Activated CD8-positive, alpha-beta T cell treated with anti-CD3 and anti-CD28 coated beads for 36 hours (primary cell): ENCODE measurements around the gene JAGN1. TPM values are rescaled to one million over a fixed set of nuclear protein-coding genes. Genes with fewer than 3 reads are reported as not detected.
"Not testable (repeated sequence)": the region's sequence is repeated elsewhere in the genome, so short reads cannot be mapped to it uniquely, and the experiment has no call there.

ENCODE experiments used
- ATAC-seq: fragments of 200-7000 bp; cut with Tn5 transposase; one replicate; pipeline ENCODE4 v1.10.0; 2021; ENCODE audit warnings: mild to moderate bottlenecking, moderate library complexity
- CTCF ChIA-PET: fragments of 350-600 bp; sonication (Branson Sonifier 250); formaldehyde crosslinking; loops from one replicate; lab custom pipeline; 2021; ENCODE audit warnings: antibody characterized with exemption; lab: Charles Lee
- POLR2A ChIA-PET: fragments of 350-600 bp; sonication (Branson Sonifier 250); formaldehyde crosslinking; loops from one replicate; lab custom pipeline; 2021; ENCODE audit warnings: antibody characterized with exemption; lab: Charles Lee
- DNase-seq: peaks from one replicate; pipeline ENCODE4 v3.0.0-alpha.2; 2020
- H3K27ac Mint-ChIP-seq: one replicate; pipeline ENCODE4 v1.8.0; 2021; ENCODE audit warnings: mild to moderate bottlenecking, mixed read lengths
- H3K27me3 Mint-ChIP-seq: one replicate; pipeline ENCODE4 v1.8.0; 2021; ENCODE audit warnings: mixed read lengths
- H3K36me3 Mint-ChIP-seq: one replicate; pipeline ENCODE4 v1.8.0; 2021; ENCODE audit warnings: low read depth, mixed read lengths
- H3K4me1 Mint-ChIP-seq: one replicate; pipeline ENCODE4 v1.8.0; 2021; ENCODE audit warnings: low read depth, mixed read lengths
- H3K4me3 Mint-ChIP-seq: one replicate; pipeline ENCODE4 v1.8.0; 2021; ENCODE audit warnings: mild to moderate bottlenecking, moderate library complexity, mixed read lengths
- H3K9me3 Mint-ChIP-seq: one replicate; pipeline ENCODE4 v1.8.0; 2021; ENCODE audit warnings: mixed read lengths
- intact Hi-C: fragments of 100-400 bp; cut with micrococcal nuclease; formaldehyde crosslinking; loops from one replicate; pipeline ENCODE4 v1.10.0; 2022
- total RNA-seq, 2 experiments: library from RNA; stranded (reverse); gene quantifications; one replicate each; pipeline ENCODE4 v1.2.3, GENCODE V29; 2021
- TF ChIP-seq, protein P1 (sequence below): fragments of 200-600 bp; IDR thresholded peaks from one replicate; pipeline ENCODE4 v1.8.0; 2022; ENCODE audit warnings: antibody characterized with exemption, mild to moderate bottlenecking

JAGN1 gene
- total RNA-seq, 2 experiments from 2014 or later: 29.7 to 30.3 TPM

GRCh38 chr3:9863058-9863772, 27.2 kb upstream of the JAGN1 start:
- ATAC-seq (peak; percentile 6), DNase-seq (no peak)
- Mint-ChIP-seq H3K9me3 (no peaks in the 10 kb centered on the region), H3K27me3 (peaks cover 7% of the 10 kb centered on the region), H3K4me3 (no peak overlapping the region), H3K36me3 (no peaks in the 10 kb centered on the region), H3K27ac (no peak overlapping the region), H3K4me1 (no peaks in the 10 kb centered on the region)
- TF ChIP-seq, protein P1, sequence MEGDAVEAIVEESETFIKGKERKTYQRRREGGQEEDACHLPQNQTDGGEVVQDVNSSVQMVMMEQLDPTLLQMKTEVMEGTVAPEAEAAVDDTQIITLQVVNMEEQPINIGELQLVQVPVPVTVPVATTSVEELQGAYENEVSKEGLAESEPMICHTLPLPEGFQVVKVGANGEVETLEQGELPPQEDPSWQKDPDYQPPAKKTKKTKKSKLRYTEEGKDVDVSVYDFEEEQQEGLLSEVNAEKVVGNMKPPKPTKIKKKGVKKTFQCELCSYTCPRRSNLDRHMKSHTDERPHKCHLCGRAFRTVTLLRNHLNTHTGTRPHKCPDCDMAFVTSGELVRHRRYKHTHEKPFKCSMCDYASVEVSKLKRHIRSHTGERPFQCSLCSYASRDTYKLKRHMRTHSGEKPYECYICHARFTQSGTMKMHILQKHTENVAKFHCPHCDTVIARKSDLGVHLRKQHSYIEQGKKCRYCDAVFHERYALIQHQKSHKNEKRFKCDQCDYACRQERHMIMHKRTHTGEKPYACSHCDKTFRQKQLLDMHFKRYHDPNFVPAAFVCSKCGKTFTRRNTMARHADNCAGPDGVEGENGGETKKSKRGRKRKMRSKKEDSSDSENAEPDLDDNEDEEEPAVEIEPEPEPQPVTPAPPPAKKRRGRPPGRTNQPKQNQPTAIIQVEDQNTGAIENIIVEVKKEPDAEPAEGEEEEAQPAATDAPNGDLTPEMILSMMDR: no peak
- ChIA-PET POLR2A (no interaction called here), CTCF (interaction anchor here (1.3 kb wide), 1 partner anchor 71 kb away, joined by 3 read pairs; the partner anchor contains the start of gene CRELD1)
- intact Hi-C loops: no loop called here

DNA sequence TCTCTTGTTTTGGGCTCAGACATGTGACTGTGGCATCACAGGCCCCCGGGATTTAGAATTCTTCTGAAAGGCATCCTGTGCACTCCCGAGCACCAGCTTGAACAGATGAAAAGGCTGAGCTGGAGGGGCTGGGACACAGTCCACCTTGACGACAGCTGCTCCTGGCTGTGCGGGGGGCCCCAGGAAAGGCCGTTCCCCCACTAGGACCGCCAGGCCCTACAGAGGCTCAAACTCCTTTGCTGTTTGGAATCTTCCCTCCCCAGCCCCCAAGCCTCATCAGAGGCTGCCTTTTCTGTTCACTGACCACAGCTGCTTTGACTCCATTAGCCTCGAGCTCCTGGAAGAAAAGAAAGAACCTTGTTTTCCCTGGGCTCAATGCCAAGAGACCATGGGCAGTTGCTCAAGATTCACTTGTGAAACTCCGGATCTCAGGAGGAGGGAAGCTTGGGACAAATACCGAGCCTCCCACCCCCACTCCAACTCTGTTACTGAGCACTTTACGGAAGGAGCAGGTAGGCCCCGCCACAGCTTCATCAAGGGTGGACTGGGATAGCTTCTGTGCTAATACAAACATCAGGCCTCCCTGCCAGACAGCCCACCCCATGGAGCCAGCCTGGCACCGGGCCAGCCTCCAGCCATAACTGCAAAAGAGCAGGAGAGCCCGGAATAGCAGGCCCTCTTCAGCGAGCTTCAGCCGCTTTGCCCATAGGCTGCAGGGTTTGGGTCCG, 26.0 kb upstream of the JAGN1 start:
- Mint-ChIP-seq H3K9me3 (no peaks in the 10 kb centered on the region), H3K36me3 (no peaks in the 10 kb centered on the region), H3K27me3 (peaks cover 7% of the 10 kb centered on the region), H3K4me3 (no peak overlapping the region), H3K27ac (no peak overlapping the region), H3K4me1 (no peaks in the 10 kb centered on the region)
- CTCF ChIA-PET: interaction anchor here (0.9 to 1.4 kb wide), 4 partner anchors 65 to 82 kb away, joined by 3 read pairs; partner anchors contain the start of gene CRELD1
- ATAC-seq (no peak), DNase-seq (no peak)
- POLR2A ChIA-PET: no interaction called here
- TF ChIP-seq, protein P1: no peak
- intact Hi-C loops: no loop called here

- H3K27me3 Mint-ChIP-seq, H3K4me1 Mint-ChIP-seq, POLR2A ChIA-PET, DNase-seq, H3K36me3 Mint-ChIP-seq, ATAC-seq, H3K9me3 Mint-ChIP-seq, H3K27ac Mint-ChIP-seq, H3K4me3 Mint-ChIP-seq, intact Hi-C loops: not testable (repeated sequence)
- CTCF ChIA-PET: interaction anchor here (1.1 to 1.4 kb wide), 2 partner anchors 56 to 64 kb away, joined by 3 read pairs; no protein-coding TSS in a partner anchor
These were observed 25.2 kb upstream of the JAGN1 start for GRCh38 chr3:9865125-9865637.

- Mint-ChIP-seq H3K27me3 (peaks cover 7% of the 10 kb centered on the region), H3K4me3 (no peak overlapping the region), H3K4me1 (no peaks in the 10 kb centered on the region), H3K27ac (no peak overlapping the region), H3K36me3 (no peaks in the 10 kb centered on the region), H3K9me3 (no peaks in the 10 kb centered on the region)
- ATAC-seq (no peak), DNase-seq (no peak)
- CTCF ChIA-PET: interaction anchor here (1.2 kb wide), 1 partner anchor 139 kb away, joined by 3 read pairs; no protein-coding TSS in a partner anchor
- intact Hi-C loops: no loop called here
- POLR2A ChIA-PET: interaction anchor here (0.8 kb wide), 2 partner anchors 13 to 67 kb away, joined by 3 read pairs; partner anchors contain the start of genes CIDEC and CRELD1
- TF ChIP-seq, protein P1: no peak
These were observed 23.8 kb upstream of the JAGN1 start for GRCh38 chr3:9866639-9867038.

- Mint-ChIP-seq H3K27ac (no peak overlapping the region), H3K4me1 (no peaks in the 10 kb centered on the region), H3K9me3 (no peaks in the 10 kb centered on the region), H3K4me3 (no peak overlapping the region), H3K27me3 (peaks cover 3% of the 10 kb centered on the region), H3K36me3 (no peaks in the 10 kb centered on the region)
- TF ChIP-seq, protein P1: no peak
- DNase-seq (no peak), ATAC-seq (no peak)
- ChIA-PET POLR2A (interaction anchor here (0.8 kb wide), 2 partner anchors 13 to 66 kb away, joined by 3 read pairs; partner anchors contain the start of genes CIDEC and CRELD1), CTCF (no interaction called here)
- intact Hi-C loops: no loop called here
These were observed 23.3 kb upstream of the JAGN1 start for GRCh38 chr3:9867106-9867505.
